ENCODE measurements around the gene DNMT1. TPM values are rescaled to one million over a fixed set of nuclear protein-coding genes. Genes with fewer than 3 reads are reported as not detected.
A peak's percentile ranks its signal among the peaks of the same experiment; 100 is the strongest.
"Not testable (repeated sequence)": the region's sequence is repeated elsewhere in the genome, so short reads cannot be mapped to it uniquely, and the experiment has no call there.

Gene DNMT1
- total RNA-seq, 1 donor from 2014 or later = 14.9 TPM

- DNase-seq (ENCODE audit: low read depth in 2 of 2) = no peak
Measured at GRCh38 chr19:10222201-10222890, 27.6 kb upstream of the DNMT1 start.

- no peak for DNase-seq (ENCODE audit: low read depth in 2 of 2)
Measured at GRCh38 chr19:10220695-10221094, 25.9 kb upstream of the DNMT1 start.

DNA sequence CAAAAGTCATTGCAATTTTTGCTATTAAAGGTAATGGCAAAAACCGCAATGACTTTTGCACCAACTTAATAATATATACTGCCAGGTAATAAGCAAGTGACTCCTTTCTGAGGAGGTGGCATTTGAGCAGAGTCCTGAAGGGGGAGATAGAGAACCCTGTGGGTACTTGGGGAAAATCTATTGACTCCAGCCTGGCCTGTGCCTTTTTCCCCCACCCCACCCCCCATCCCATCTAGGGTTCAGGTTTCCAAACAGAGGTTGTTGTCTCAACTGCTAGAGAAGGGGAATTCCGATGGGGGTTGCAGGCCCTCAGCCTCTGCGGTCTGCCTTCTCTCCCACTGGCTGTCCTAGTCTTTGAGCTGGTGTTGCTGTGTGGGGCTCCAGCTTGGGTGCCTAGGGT is 24.9 kb upstream of the DNMT1 start:
- DNase-seq (ENCODE audit: low read depth in 2 of 2) = no peak

DNA sequence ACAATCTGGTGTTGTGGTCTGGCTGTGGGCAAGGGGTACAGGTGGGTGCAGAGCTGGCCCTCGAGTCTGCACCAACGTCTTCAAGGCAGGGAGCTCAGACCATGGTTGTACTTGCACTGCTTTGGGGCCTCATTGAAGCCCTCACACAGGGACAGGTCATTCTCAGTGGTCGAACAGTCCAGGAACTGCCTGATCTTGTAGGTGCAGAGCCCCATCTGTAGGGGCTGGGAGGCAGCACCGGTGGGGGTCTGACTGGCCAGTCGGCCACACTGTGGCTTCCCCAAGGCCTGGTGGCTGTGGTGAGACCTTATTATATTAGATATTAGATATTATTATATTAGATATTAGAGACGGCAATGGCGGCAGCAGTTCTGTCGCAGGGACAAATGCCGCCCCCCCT is 22.3 kb upstream of the DNMT1 start:
- DNase-seq (ENCODE audit: low read depth in 2 of 2) = no peak

GRCh38 chr19:10214784-10215183 is 20.0 kb upstream of the DNMT1 start:
- DNase-seq (ENCODE audit: low read depth in 2 of 2) = no peak

- no peak for DNase-seq (ENCODE audit: low read depth in 2 of 2)
Measured at GRCh38 chr19:10211691-10212090, 16.9 kb upstream of the DNMT1 start.

GRCh38 chr19:10211061-10211460 is 16.3 kb upstream of the DNMT1 start:
- peak in 1 of 2 donors; percentile 55 for DNase-seq (ENCODE audit: low read depth in 2 of 2)

DNA sequence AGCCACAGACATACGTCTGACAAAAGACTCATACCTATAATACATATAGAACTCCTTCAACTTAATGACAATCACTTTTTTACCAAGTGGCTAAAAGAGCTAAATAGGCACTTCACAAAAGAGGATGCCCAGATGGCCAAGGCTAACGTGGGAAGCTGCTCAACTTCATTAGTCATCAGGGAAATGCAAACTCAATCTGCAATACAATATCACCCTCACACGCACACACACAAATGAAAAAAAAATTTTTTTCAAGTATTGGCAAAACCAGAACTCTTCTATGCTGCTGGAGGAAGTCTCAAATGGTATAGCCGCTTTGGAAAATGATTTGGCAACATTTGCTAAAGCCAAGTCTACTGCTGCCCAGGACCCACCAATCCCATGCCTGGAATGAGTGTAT is 14.6 kb upstream of the DNMT1 start:
- DNase-seq (ENCODE audit: low read depth in 2 of 2) = peak in 1 of 2 donors; percentile 88

DNA sequence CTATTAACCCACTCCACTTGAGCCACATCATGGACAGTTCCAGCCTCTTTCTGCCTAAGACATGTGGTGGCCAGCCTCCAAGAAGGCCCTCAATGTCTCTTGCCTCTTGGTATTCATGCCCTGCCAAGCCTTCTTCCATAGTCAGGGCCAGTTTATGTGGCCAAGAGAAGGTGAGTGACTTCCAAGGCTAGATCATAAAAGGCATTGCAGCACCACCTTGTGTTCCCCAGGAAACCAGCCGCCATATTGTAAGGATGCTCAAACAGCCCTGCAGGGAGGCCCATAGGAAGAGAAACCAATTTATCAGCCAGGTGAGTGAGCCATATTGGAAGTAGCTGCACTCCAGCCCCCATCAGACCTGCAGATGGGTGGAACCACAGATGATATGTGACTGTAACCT is 12.3 kb upstream of the DNMT1 start:
- no peak for DNase-seq (ENCODE audit: low read depth in 2 of 2)

GRCh38 chr19:10206226-10206885 is 11.6 kb upstream of the DNMT1 start:
- peak in 1 of 2 donors; percentile 62 for DNase-seq (ENCODE audit: low read depth in 2 of 2)

DNA sequence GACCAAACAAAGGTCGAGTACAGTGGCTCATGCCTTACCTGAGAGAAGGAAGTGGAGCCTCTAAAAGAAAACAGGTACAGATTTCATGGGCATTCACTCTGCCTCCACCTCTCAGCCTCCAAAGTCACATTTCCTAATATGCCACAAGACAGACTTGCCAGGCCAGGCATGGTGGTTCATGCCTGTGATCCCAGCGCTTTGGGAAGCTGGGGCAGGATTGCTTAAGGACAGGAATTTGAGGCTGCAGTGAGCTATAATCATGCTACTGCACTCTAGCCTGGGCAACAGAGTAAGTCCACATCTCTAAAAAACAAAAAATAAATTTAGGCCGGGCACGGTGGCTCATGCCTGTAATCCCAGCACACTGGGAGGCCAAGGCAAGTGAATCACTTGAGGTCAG is 10.9 kb upstream of the DNMT1 start:
- DNase-seq (ENCODE audit: low read depth in 2 of 2) = no peak

DNA sequence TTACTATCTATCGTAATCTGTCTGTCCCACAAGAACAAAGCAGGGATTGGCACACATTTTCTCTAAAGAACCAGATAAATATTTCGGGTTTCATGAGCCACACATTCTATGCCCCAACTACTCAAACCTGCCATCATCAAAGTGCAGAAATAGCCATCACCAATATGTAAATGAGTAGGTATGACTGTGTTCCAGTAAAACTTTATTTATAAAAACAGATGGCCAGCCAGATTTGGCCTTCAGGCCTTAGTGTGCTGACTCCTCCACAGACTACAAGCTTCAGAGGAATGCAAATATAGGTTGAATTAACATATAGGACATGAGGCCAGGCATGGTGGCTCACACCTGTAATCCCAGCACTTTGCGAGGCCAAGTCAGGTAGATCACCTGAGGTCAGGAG is 8.9 kb upstream of the DNMT1 start:
- no peak for DNase-seq (ENCODE audit: low read depth in 2 of 2)

- DNase-seq (ENCODE audit: low read depth in 2 of 2) = no peak
Measured at GRCh38 chr19:10201176-10201575, 6.4 kb upstream of the DNMT1 start.

- DNase-seq (ENCODE audit: low read depth in 2 of 2) = not testable (repeated sequence)
Measured at GRCh38 chr19:10200101-10200500, 5.3 kb upstream of the DNMT1 start.

DNA sequence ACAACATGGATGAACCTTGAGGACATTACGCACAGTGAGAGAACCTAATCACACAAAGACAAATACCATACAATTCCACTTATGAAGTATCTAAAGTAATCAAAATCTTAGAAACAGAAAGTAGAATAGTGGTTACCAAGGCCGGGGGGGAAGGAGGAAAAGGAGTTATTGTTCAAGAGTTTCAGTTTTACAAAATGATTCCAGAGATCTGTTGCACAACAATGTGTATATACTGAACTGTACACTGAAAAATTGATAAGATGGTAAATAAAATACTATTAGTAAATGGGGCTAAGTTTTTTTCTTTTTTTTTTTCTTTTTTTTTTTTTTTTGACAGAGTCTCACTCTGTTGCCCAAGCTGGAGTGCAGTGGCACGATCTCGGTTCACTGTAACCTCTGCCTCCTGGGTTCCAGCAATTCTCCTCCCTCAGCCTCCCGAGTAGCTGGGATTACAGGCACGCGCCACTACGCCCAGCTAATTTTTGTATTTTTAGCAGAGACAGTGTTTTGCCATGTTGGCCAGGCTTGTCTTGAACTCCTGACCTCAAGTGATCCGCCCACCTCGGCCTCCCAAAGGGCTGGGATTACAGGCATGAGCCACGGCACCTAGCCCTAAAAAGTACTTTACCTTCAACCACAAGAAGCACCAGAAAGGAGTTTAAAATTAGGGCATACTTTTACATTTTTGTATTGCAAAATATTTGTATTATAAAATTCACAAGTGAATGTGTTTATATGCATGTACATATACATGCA is 4.3 kb upstream of the DNMT1 start:
- not testable (repeated sequence) for DNase-seq (ENCODE audit: low read depth in 2 of 2)

- DNase-seq (ENCODE audit: low read depth in 2 of 2) = no peak
Measured at GRCh38 chr19:10195199-10195519, 406 bp upstream of the DNMT1 start.

DNA sequence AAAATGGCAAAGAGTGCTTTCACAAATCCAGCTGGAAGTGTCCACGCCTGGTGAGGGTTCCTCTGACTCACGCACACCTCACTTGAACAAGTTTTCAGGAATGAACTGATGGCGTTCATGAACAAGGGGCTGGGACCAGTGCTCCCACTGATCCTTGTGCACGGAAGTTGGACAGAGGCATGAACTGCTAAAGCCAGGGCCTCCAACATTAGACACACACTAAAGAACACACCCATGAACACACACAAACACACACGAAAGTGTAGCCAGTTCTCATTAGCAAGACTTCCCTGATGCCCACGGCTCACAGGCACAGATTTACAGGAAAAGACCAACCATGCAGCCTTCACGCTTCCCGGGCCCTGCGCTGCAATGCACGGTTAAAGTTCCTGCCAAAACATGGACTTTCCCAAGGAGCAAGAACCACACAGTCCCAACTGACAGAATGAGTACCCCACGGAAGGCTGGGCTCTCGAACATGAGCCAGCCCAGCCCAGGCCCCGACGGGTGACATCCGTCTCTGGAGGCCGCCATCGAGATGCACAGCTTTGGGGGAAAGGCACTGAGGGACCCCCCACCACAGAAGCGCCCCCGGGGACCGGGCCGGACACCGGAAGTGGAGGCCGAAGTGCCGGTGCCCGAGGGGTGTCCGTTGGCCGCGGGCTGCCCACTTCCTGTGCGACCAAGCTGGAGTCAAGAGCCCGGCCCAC is 808 bp downstream of the DNMT1 start:
- DNase-seq (ENCODE audit: low read depth in 2 of 2) = peak; percentile 29 to 58

- no peak for DNase-seq (ENCODE audit: low read depth in 2 of 2)
Measured at GRCh38 chr19:10192922-10193321, 1.8 kb downstream of the DNMT1 start.

GRCh38 chr19:10191347-10191746 is 3.4 kb downstream of the DNMT1 start:
- DNase-seq (ENCODE audit: low read depth in 2 of 2) = peak; percentile 67 to 75

- DNase-seq (ENCODE audit: low read depth in 2 of 2) = no peak
Measured at GRCh38 chr19:10190026-10190425, 4.7 kb downstream of the DNMT1 start.

DNA sequence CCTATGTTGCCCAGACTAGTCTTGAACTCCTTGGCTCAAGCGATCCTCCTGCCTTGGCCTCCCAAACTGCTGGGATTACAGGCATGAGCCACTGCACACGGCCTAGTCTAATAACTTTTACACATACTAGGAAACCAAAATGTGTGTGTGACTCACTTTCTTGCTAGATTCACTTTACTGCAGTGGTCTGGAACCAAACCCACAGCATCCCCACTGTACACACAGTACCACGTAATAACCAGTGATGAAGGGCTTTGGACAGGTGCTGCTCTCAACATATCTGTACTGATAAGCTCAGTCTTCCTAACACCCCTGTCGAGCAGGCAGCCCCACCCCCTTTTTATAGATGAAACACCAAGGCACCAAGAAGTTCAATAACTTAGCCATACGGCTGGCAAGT is 5.1 kb downstream of the DNMT1 start:
- no peak for DNase-seq (ENCODE audit: low read depth in 2 of 2)

DNA sequence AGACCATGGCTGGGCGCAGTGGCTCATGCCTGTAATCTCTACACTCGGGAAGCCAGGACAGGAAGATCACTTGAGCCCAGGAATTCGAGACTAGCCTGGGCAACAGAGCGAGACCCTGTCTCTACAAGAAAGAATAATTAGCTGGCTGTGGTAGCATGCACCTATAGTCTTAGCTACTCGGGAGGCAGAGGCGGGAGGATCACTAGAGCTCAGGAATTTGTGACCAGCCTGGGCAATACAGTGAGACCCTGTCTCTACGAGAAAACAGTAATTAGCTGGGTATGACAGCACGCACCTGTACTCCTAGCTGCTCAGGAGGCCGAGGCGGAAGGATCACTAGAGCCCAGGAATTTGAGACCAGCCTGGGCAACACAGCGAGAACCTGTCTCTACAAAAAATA is 7.4 kb downstream of the DNMT1 start:
- no peak for DNase-seq (ENCODE audit: low read depth in 2 of 2)
